GM12878 (cell line): Measurements from ENCODE around the gene SERTAD1. TPM values are rescaled to one million over a fixed set of nuclear protein-coding genes. Genes with fewer than 3 reads are reported as not detected.

Source experiments
- ATAC-seq: fragments of 200-7000 bp; cut with Tn5 transposase; 3 replicates; pipeline ENCODE4 v1.9.1; 2020; ENCODE audit warnings: mild to moderate bottlenecking, moderate library complexity
- BruUV-seq: library from RNA; stranded (reverse); fragments of 400-500 nt; replicated peaks from 2 replicates; lab custom pipeline; 2021; lab: Mats Ljungman, UMichigan
- CTCF ChIA-PET: fragments of 300-600 bp; sonication (Branson Sonifier 250); formaldehyde crosslinking; extraction: SDS; loops from one replicate; lab custom pipeline; 2021; ENCODE audit warnings: inconsistent platforms; lab: Yijun Ruan, JAX
- POLR2A ChIA-PET: fragments of 350-600 bp; formaldehyde crosslinking; extraction: SDS; loops from one replicate; lab custom pipeline; 2021; ENCODE audit warnings: inconsistent platforms; lab: Charles Lee
- RAD21 ChIA-PET: fragments of 300-600 bp; sonication (Branson Sonifier 250); formaldehyde crosslinking; loops from one replicate; lab custom pipeline; 2023; ENCODE audit warnings: antibody characterized with exemption; ENCODE audit not compliant: unreplicated experiment; lab: Charles Lee
- SMC1A ChIA-PET: fragments of 300-600 bp; sonication (Branson Sonifier 250); formaldehyde crosslinking; loops from one replicate; lab custom pipeline; 2023; ENCODE audit not compliant: unreplicated experiment, uncharacterized antibody; lab: Charles Lee
- DNase-seq: peaks from one replicate; pipeline ENCODE4 v3.0.0-alpha.2; 2011; ENCODE audit warnings: low read depth, low spot score
- FAIRE-seq: peaks from 3 replicates; lab custom pipeline; 2011; peaks lifted over from hg19 to GRCh38; lab: Jason Lieb, UNC
- H2AFZ ChIP-seq: 2 replicates; pipeline ENCODE4 v1.6.0; 2011; ENCODE audit warnings: low read depth, low read length, control low read depth; ENCODE audit not compliant: control insufficient read depth
- H3K27ac ChIP-seq: 2 replicates; pipeline ENCODE4 v1.5.1; 2011; ENCODE audit warnings: control low read depth; ENCODE audit not compliant: control insufficient read depth, insufficient read depth
- H3K27me3 ChIP-seq, 2 experiments: replicated peaks in 1 of 2; 2 replicates each; pipeline versions ENCODE4 v1.6.0 to v1.6.1; 2011; ENCODE audit warnings: low read length in 1 of 2; ENCODE audit not compliant: control insufficient read depth in 2 of 2, insufficient read depth in 2 of 2
- H3K36me3 ChIP-seq, 2 experiments: 2 replicates each; pipeline ENCODE4 v1.5.1; 2011; ENCODE audit warnings: low read length in 1 of 2; ENCODE audit not compliant: control insufficient read depth in 2 of 2, insufficient read depth in 2 of 2
- H3K4me1 ChIP-seq: 2 replicates; pipeline ENCODE4 v1.6.1; 2011; ENCODE audit warnings: mild to moderate bottlenecking, low read length, moderate library complexity, mixed read lengths; ENCODE audit not compliant: control insufficient read depth, insufficient read depth
- H3K4me2 ChIP-seq: 2 replicates; pipeline ENCODE4 v1.6.0; 2011; ENCODE audit warnings: control low read depth; ENCODE audit not compliant: control insufficient read depth, insufficient read depth
- H3K4me3 ChIP-seq: fragments of 200-600 bp; sonication (generic); 2 replicates; pipeline ENCODE4 v1.5.1; 2016
- H3K79me2 ChIP-seq: 2 replicates; pipeline ENCODE4 v1.6.0; 2011; ENCODE audit warnings: low read length; ENCODE audit not compliant: control insufficient read depth, insufficient read depth
- H3K9ac ChIP-seq: 2 replicates; pipeline ENCODE4 v1.8.0; 2011; ENCODE audit warnings: low read length, control low read depth, mixed read lengths; ENCODE audit not compliant: control insufficient read depth, insufficient read depth
- H3K9me3 ChIP-seq: replicated peaks from 3 replicates; pipeline ENCODE4 v1.5.1; 2011; ENCODE audit warnings: mild to moderate bottlenecking, low read length; ENCODE audit not compliant: control insufficient read depth, insufficient read depth
- H4K20me1 ChIP-seq: 2 replicates; pipeline ENCODE4 v1.6.0; 2011; ENCODE audit not compliant: control insufficient read depth, insufficient read depth
- ATF7 ChIP-seq: fragments of 450-650 bp; IDR thresholded peaks from 2 replicates; pipeline ENCODE4 v1.6.1; 2016; ENCODE audit warnings: low read depth, mild to moderate bottlenecking
- EGR1 ChIP-seq, 2 experiments: IDR thresholded peaks; 1 replicate in 1 of 2; 2 replicates in 1 of 2; pipeline ENCODE4 v1.6.1; 2011 to 2012; ENCODE audit warnings: low read depth in 2 of 2, low read length in 2 of 2, borderline replicate concordance in 1 of 2, mild to moderate bottlenecking in 1 of 2, moderate library complexity in 1 of 2
- HCFC1 ChIP-seq: fragments of 150-350 bp; IDR thresholded peaks from 2 replicates; pipeline ENCODE4 v1.6.1; 2014; ENCODE audit warnings: low read length
- HDAC2 ChIP-seq: fragments of 200-600 bp; sonication (generic); IDR thresholded peaks from 2 replicates; pipeline ENCODE4 v1.6.1; 2017
- IKZF1 ChIP-seq: fragments of 450-650 bp; conservative IDR thresholded peaks from 2 replicates; pipeline ENCODE4 v1.6.1; 2017; ENCODE audit warnings: antibody characterized with exemption, mild to moderate bottlenecking
- NBN ChIP-seq: fragments of 450-650 bp; IDR thresholded peaks from 2 replicates; pipeline ENCODE4 v1.6.1; 2016
- POU2F2 ChIP-seq: IDR thresholded peaks from 3 replicates; pipeline ENCODE4 v1.6.1; 2011; ENCODE audit warnings: low read depth, mild to moderate bottlenecking, low read length, borderline replicate concordance
- PRDM15 ChIP-seq: fragments of 450-650 bp; formaldehyde crosslinking; IDR thresholded peaks from 2 replicates; pipeline ENCODE4 v1.4.0; 2020; ENCODE audit warnings: mild to moderate bottlenecking, moderate library complexity
- RAD51 ChIP-seq: fragments of 450-650 bp; IDR thresholded peaks from 2 replicates; pipeline ENCODE4 v1.6.1; 2016; ENCODE audit warnings: moderate library complexity, mild to moderate bottlenecking, inconsistent platforms
- SP1 ChIP-seq: IDR thresholded peaks from one replicate; pipeline ENCODE4 v1.6.1; 2011; ENCODE audit warnings: low read depth, low read length
- WGBS: methylation state at CpG from one replicate; pipeline ENCODE4 v1.1.6; 2016; ENCODE audit warnings: low lambda C conversion rate; ENCODE audit not compliant: insufficient replicate concordance, insufficient coverage; ENCODE audit errors: missing lambda C conversion rate; 5-methylcytosine and 5-hydroxymethylcytosine counted together
- in situ Hi-C: fragments of 300-500 bp; cut with MboI; formaldehyde crosslinking; loops from 9 replicates; pipeline ENCODE4 v1.14.3; 2018; ENCODE audit warnings: mixed read lengths
- intact Hi-C: fragments of 100-400 bp; cut with micrococcal nuclease; formaldehyde crosslinking; loops from one replicate; pipeline ENCODE4 v1.14.2; 2022; ENCODE audit not compliant: unreplicated experiment
- polyA plus RNA-seq, 11 experiments: library from polyadenylated mRNA; depleted of rRNA in 4 of 11; unstranded in 6 of 11; stranded (reverse) in 5 of 11; fragments of >200 nt; fragmentation: Nextera tagmentation in 4 of 11; fragmentation: Illumina TruSeq in 1 of 11; extraction: Ambion mirVana in 4 of 11; extraction: Trizol in 1 of 11; gene quantifications; 1 replicate in 1 of 11; 2 replicates in 10 of 11; pipeline versions ENCODE4 v1.2.1 to v1.2.3, GENCODE V29; 2011 to 2016; ENCODE audit warnings: inconsistent platforms in 2 of 11, missing spikeins in 2 of 11, low read depth in 1 of 11
- total RNA-seq, 4 experiments: library from RNA; depleted of rRNA in 3 of 4; stranded (reverse); fragments of >200 nt in 3 of 4; fragmentation: Illumina TruSeq in 1 of 4; extraction: Trizol in 1 of 4; gene quantifications; 2 replicates each; pipeline versions ENCODE4 v1.2.1 to v1.2.3, GENCODE V29; 2013 to 2021

SERTAD1 gene
- total and polyA plus RNA-seq, 10 of the 15 experiments (the other 5 are each of a cell fraction or from before 2014, with no cell fraction given): 0.23 to 14.2 (median 8.0) TPM

GRCh38 chr19:40419066-40419612, 6.7 kb downstream of the SERTAD1 start (continued):
- TF ChIP-seq PRDM15 (CRISPR knock-in tag): no peak
- no peak for TF ChIP-seq IKZF1
- TF ChIP-seq EGR1 (IDR thresholded peaks at IDR 0.05; ENCODE audit: borderline replicate concordance in 1 of 2, low read depth in 2 of 2, low read length in 2 of 2): no peak
- no peak for TF ChIP-seq RAD51
- TF ChIP-seq HDAC2: no peak
- TF ChIP-seq SP1: no peak
- TF ChIP-seq POU2F2: no peak
- TF ChIP-seq ATF7: no peak

GRCh38 chr19:40418040-40418439, 7.8 kb downstream of the SERTAD1 start:
- H3K4me3 ChIP-seq: no peak overlapping the region
- WGBS: 93% methylated on average over 3 of the region's 3 CpGs
- ATAC-seq: no peak
- H2AFZ ChIP-seq: no peak overlapping the region
- in situ Hi-C loops: no loop called here
- H3K4me1 ChIP-seq: peaks cover 22% of the 10 kb centered on the region
- CTCF ChIA-PET: interaction anchor here (0.5 to 5.6 kb wide), 3 partner anchors 11 to 15 kb away, joined by 3 to 52 read pairs (median 3); no protein-coding TSS in a partner anchor
- SMC1A ChIA-PET: no interaction called here
- no peaks in the 10 kb centered on the region for H3K9me3 ChIP-seq
- H3K4me2 ChIP-seq: no peak overlapping the region
- no peak for FAIRE-seq
- intact Hi-C loops: loop anchor here (5.0 kb wide), 1 partner anchor 61 kb away; no protein-coding TSS in a partner anchor
- BruUV-seq: no TSS peak
- H3K79me2 ChIP-seq: peaks cover 10% of the 10 kb centered on the region
- no peak overlapping the region for H3K27ac ChIP-seq
- TF ChIP-seq NBN (0 out of 2 replicates have a peak, but pooled peaks have one; percentile 24), HCFC1 (no peak)
- H3K36me3 ChIP-seq: peaks cover 0 to 3% of the 10 kb centered on the region in 2 experiments; a peak in 2 of 4 replicates
- POLR2A ChIA-PET: interaction anchor here (1.4 to 2.8 kb wide), 2 partner anchors 10 to 14 kb away, joined by 3 to 12 read pairs; no protein-coding TSS in a partner anchor
- H3K27me3 ChIP-seq: no peaks in the 10 kb centered on the region
- no peak overlapping the region for H3K9ac ChIP-seq
- H4K20me1 ChIP-seq: no peaks in the 10 kb centered on the region
- no peak for DNase-seq
- RAD21 ChIA-PET: interaction anchor here (0.8 to 1.5 kb wide), 2 partner anchors 25 to 46 kb away, joined by 3 to 4 read pairs; no protein-coding TSS in a partner anchor
